SK-N-SH (cell line): Measurements from ENCODE around the gene AZIN2. TPM values are rescaled to one million over a fixed set of nuclear protein-coding genes. Genes with fewer than 3 reads are reported as not detected.

Source experiments
- CTCF ChIA-PET: fragments of 300-600, 350-600 bp; formaldehyde crosslinking; extraction: SDS; loops from one replicate; lab custom pipeline; 2021; lab: Yijun Ruan, JAX
- POLR2A ChIA-PET: fragments of 350-600 bp; sonication (Branson Sonifier 250); formaldehyde crosslinking; extraction: SDS; loops from one replicate; lab custom pipeline; 2020; ENCODE audit warnings: antibody characterized with exemption, inconsistent platforms; lab: Yijun Ruan, JAX
- DNase-seq: peaks from one replicate; pipeline ENCODE4 v3.0.0; 2012
- H2AFZ ChIP-seq: fragments of 200-600 bp; sonication (generic); 2 replicates; pipeline ENCODE4 v1.8.1; 2016; ENCODE audit warnings: antibody characterized with exemption, mild to moderate bottlenecking, low read depth
- H3F3A ChIP-seq: fragments of 200-600 bp; sonication (generic); replicated peaks from 2 replicates; pipeline ENCODE3; 2016; ENCODE audit warnings: antibody characterized with exemption, mild to moderate bottlenecking; ENCODE audit not compliant: insufficient read depth
- H3K27ac ChIP-seq, 2 experiments: fragments of 200-500 bp in 1 of 2; fragments of 200-600 bp in 1 of 2; sonication (Bioruptor generic) in 1 of 2; sonication (generic), shearing (Covaris generic) in 1 of 2; 2 replicates each; pipeline versions ENCODE4 v1.5.1 to v1.6.1; 2014 to 2016; ENCODE audit warnings: low read depth in 2 of 2, inconsistent platforms in 1 of 2, low read length in 1 of 2, mild to moderate bottlenecking in 1 of 2, mixed read lengths in 1 of 2
- H3K27me3 ChIP-seq: fragments of 200-600 bp; sonication (generic), shearing (Covaris generic); 2 replicates; pipeline ENCODE4 v1.6.1; 2016; ENCODE audit warnings: mixed run types; ENCODE audit not compliant: insufficient read depth
- H3K36me3 ChIP-seq, 2 experiments: fragments of 200-500 bp in 1 of 2; fragments of 200-600 bp in 1 of 2; sonication (Bioruptor generic) in 1 of 2; sonication (generic) in 1 of 2; replicated peaks in 1 of 2; 2 replicates each; pipeline versions ENCODE3 to v1.5.1; 2014 to 2016; ENCODE audit warnings: low read length in 1 of 2, mild to moderate bottlenecking in 1 of 2; ENCODE audit not compliant: insufficient read depth in 2 of 2, control insufficient read depth in 1 of 2
- H3K4me1 ChIP-seq, 2 experiments: fragments of 200-500 bp in 1 of 2; fragments of 200-600 bp in 1 of 2; sonication (Bioruptor generic) in 1 of 2; sonication (generic), shearing (Covaris generic) in 1 of 2; 2 replicates each; pipeline versions ENCODE4 v1.5.1 to v1.6.1; 2014 to 2016; ENCODE audit warnings: low read depth in 1 of 2, low read length in 1 of 2, mixed run types in 1 of 2; ENCODE audit not compliant: insufficient read depth in 2 of 2, control insufficient read depth in 1 of 2
- H3K4me2 ChIP-seq: fragments of 200-600 bp; sonication (generic), shearing (Covaris generic); 2 replicates; pipeline ENCODE4 v1.6.1; 2017; ENCODE audit warnings: mixed run types
- H3K4me3 ChIP-seq, 2 experiments: fragments of 200-500 bp in 1 of 2; fragments of 200-600 bp in 1 of 2; sonication (Bioruptor generic) in 1 of 2; sonication (generic), shearing (Covaris generic) in 1 of 2; 2 replicates each; pipeline versions ENCODE4 v1.5.1 to v1.8.1; 2014 to 2016; ENCODE audit warnings: low read depth in 2 of 2, inconsistent platforms in 1 of 2, low read length in 1 of 2, mild to moderate bottlenecking in 1 of 2, mixed read lengths in 1 of 2, moderate library complexity in 1 of 2
- H3K79me2 ChIP-seq: fragments of 200-600 bp; sonication (generic); 2 replicates; pipeline ENCODE4 v1.8.1; 2017; ENCODE audit warnings: mild to moderate bottlenecking; ENCODE audit not compliant: insufficient read depth
- H3K9ac ChIP-seq: fragments of 200-600 bp; sonication (generic); 2 replicates; pipeline ENCODE4 v1.6.1; 2017; ENCODE audit warnings: mixed run types
- H3K9me2 ChIP-seq: fragments of 200-600 bp; sonication (generic); 2 replicates; pipeline ENCODE4 v1.6.1; 2017; ENCODE audit warnings: mixed run types
- H3K9me3 ChIP-seq: fragments of 200-600 bp; sonication (generic); 2 replicates; pipeline ENCODE4 v1.6.1; 2017; ENCODE audit warnings: mixed run types, mild to moderate bottlenecking, moderate library complexity
- H4K20me1 ChIP-seq: fragments of 200-600 bp; sonication (generic); 2 replicates; pipeline ENCODE4 v1.6.1; 2017; ENCODE audit warnings: mild to moderate bottlenecking, mixed run types; ENCODE audit not compliant: insufficient read depth
- CTCF ChIP-seq: fragments of 200-600 bp; sonication (generic); IDR thresholded peaks from 2 replicates; pipeline ENCODE4 v1.6.1; 2017; ENCODE audit warnings: antibody characterized with exemption, mild to moderate bottlenecking, moderate library complexity
- GATA2 ChIP-seq: sonication (generic); formaldehyde crosslinking; IDR thresholded peaks from 2 replicates; pipeline ENCODE4 v1.5.0; 2020; ENCODE audit warnings: mild to moderate bottlenecking, missing genetic modification reagents
- MEF2A ChIP-seq: IDR thresholded peaks from 2 replicates; pipeline ENCODE4 v1.4.0; 2012; ENCODE audit warnings: low read depth, borderline replicate concordance
- MXI1 ChIP-seq: IDR thresholded peaks from 2 replicates; pipeline ENCODE4 v1.6.1; 2012; ENCODE audit warnings: mild to moderate bottlenecking, low read depth, low read length, improper control_type of control experiment
- RAD21 ChIP-seq: IDR thresholded peaks from 2 replicates; pipeline ENCODE4 v1.6.1; 2012; ENCODE audit warnings: mild to moderate bottlenecking, low read length
- REST ChIP-seq: IDR thresholded peaks from 2 replicates; pipeline ENCODE4 v1.6.1; 2012; ENCODE audit warnings: mild to moderate bottlenecking, low read depth, low read length, moderate library complexity
- SMC3 ChIP-seq: IDR thresholded peaks from 2 replicates; pipeline ENCODE4 v1.6.1; 2012; ENCODE audit warnings: low read depth, low read length, improper control_type of control experiment
- TCF12 ChIP-seq: IDR thresholded peaks from 2 replicates; pipeline ENCODE4 v1.4.0; 2012
- USF2 ChIP-seq: fragments of 150-350 bp; IDR thresholded peaks from 2 replicates; pipeline ENCODE4 v1.6.1; 2017; ENCODE audit warnings: antibody characterized with exemption, low read length, low read depth, borderline replicate concordance
- WGBS: methylation state at CpG from one replicate; pipeline ENCODE4 v1.1.6; 2017; ENCODE audit warnings: low lambda C conversion rate; 5-methylcytosine and 5-hydroxymethylcytosine counted together
- polyA plus RNA-seq, 3 experiments: library from polyadenylated mRNA; depleted of rRNA; stranded (reverse); fragments of >200 nt; gene quantifications; 2 replicates each; pipeline ENCODE4 v1.2.3, GENCODE V29; 2012

AZIN2 gene
- polyA plus RNA-seq, 1 of the 3 experiments (the other 2 are of a cell fraction): 17.8 TPM

GRCh38 chr1:33140153-33141149 lies 59.5 kb downstream of the AZIN2 start:
- POLR2A ChIA-PET: interaction anchor here (0.5 to 1.8 kb wide), 4 partner anchors 14 to 175 kb away, joined by 3 to 8 read pairs (median 6); partner anchors contain the start of gene TRIM62
- no peak overlapping the region for H3K4me3 ChIP-seq
- no peaks in the 10 kb centered on the region for H4K20me1 ChIP-seq
- no peak overlapping the region; a peak in 1 of 4 replicates for H3K27ac ChIP-seq
- H2AFZ ChIP-seq: no peak overlapping the region
- H3K27me3 ChIP-seq: no peaks in the 10 kb centered on the region
- H3K9me2 ChIP-seq: no peaks in the 10 kb centered on the region
- H3K36me3 ChIP-seq: peaks cover 0 to 4% of the 10 kb centered on the region in 2 experiments
- CTCF ChIA-PET: interaction anchor here (0.7 to 2.6 kb wide), 9 partner anchors 10 to 316 kb away, joined by 3 to 19 read pairs (median 4); no protein-coding TSS in a partner anchor
- no peak overlapping the region for H3K9ac ChIP-seq
- no peak for DNase-seq
- peaks cover 10 to 26% of the 10 kb centered on the region in 2 experiments; a peak in 2 of 4 replicates for H3K4me1 ChIP-seq
- no peaks in the 10 kb centered on the region for H3K79me2 ChIP-seq
- no peaks in the 10 kb centered on the region for H3F3A ChIP-seq
- 71% methylated on average over 8 of the region's 9 CpGs for WGBS
- H3K9me3 ChIP-seq: no peaks in the 10 kb centered on the region
- TF ChIP-seq USF2: no peak
- TF ChIP-seq SMC3: 0 out of 2 replicates have a peak, but pooled peaks have one; percentile 18
- TF ChIP-seq MXI1: no peak
- no peak for TF ChIP-seq CTCF
- TF ChIP-seq MEF2A: no peak
- TF ChIP-seq TCF12: no peak
- peak; percentile 42; the same call in 1 of the 2 replicates for TF ChIP-seq RAD21
- TF ChIP-seq GATA2 (CRISPR knock-in tag): no peak
- TF ChIP-seq REST: peak; percentile 88
- no peak overlapping the region for H3K4me2 ChIP-seq
